Muscle of back (tissue), 11 donors: Measurements from ENCODE around the gene SCO1. TPM values are rescaled to one million over a fixed set of nuclear protein-coding genes. Genes with fewer than 3 reads are reported as not detected.
A peak's percentile ranks its signal among the peaks of the same experiment; 100 is the strongest.

Experiments
- DNase-seq, 3 donors: peaks; one replicate each; pipeline versions ENCODE4 v3.0.0 to v3.0.0-alpha.2; 2013
- polyA plus RNA-seq, 10 donors: library from polyadenylated mRNA; unstranded; fragments of 120-200 nt; gene quantifications; one replicate each; pipeline ENCODE4 v1.2.1, GENCODE V29; 2013; ENCODE audit not compliant: insufficient read length in 10 of 10

Gene SCO1
- polyA plus RNA-seq, 10 donors, result 22.9 to 28.0 (median 26.2) TPM

GRCh38 chr17:10657879-10658278 is 39.5 kb downstream of the SCO1 start:
- DNase-seq, result peak in 2 of 3 donors; percentile 45 to 46

GRCh38 chr17:10657148-10657547 is 40.2 kb downstream of the SCO1 start, which contains the start of gene MYH3:
Gene MYH3, minus strand, starts transcription at chr17:10657309. Its CDS starts 2,245 bp downstream, at chr17:10655064.
- peak; percentile 37 to 73 (median 61) for DNase-seq

- DNase-seq, result no peak
Observed at GRCh38 chr17:10653987-10654386, 43.3 kb downstream of the SCO1 start.

- no peak for DNase-seq
Observed at GRCh38 chr17:10652984-10653659, 44.2 kb downstream of the SCO1 start.

GRCh38 chr17:10651927-10652326 is 45.4 kb downstream of the SCO1 start:
- no peak for DNase-seq

GRCh38 chr17:10649602-10650001 is 47.7 kb downstream of the SCO1 start:
- DNase-seq, result no peak

GRCh38 chr17:10648956-10649355 is 48.4 kb downstream of the SCO1 start:
- DNase-seq, result no peak

- DNase-seq, result no peak
Observed at GRCh38 chr17:10648381-10648780, 49.0 kb downstream of the SCO1 start.

- peak; percentile 72 to 88 (median 83) for DNase-seq
Observed at GRCh38 chr17:10646392-10646990, 50.8 kb downstream of the SCO1 start.

GRCh38 chr17:10640475-10640874 is 56.9 kb downstream of the SCO1 start:
- DNase-seq, result no peak

- DNase-seq, result no peak
Observed at GRCh38 chr17:10638151-10638550, 59.2 kb downstream of the SCO1 start.

- no peak for DNase-seq
Observed at GRCh38 chr17:10635290-10635689, 62.0 kb downstream of the SCO1 start.

GRCh38 chr17:10633738-10634379 is 63.5 kb downstream of the SCO1 start:
- no peak for DNase-seq

- DNase-seq, result no peak
Observed at GRCh38 chr17:10631701-10632100, 65.6 kb downstream of the SCO1 start.

GRCh38 chr17:10631048-10631700 is 66.2 kb downstream of the SCO1 start:
- peak in 1 of 3 donors; percentile 33 for DNase-seq

GRCh38 chr17:10629706-10630105 is 67.6 kb downstream of the SCO1 start:
- no peak for DNase-seq

GRCh38 chr17:10628756-10629155 is 68.6 kb downstream of the SCO1 start:
- no peak for DNase-seq

GRCh38 chr17:10626390-10626789 is 70.9 kb downstream of the SCO1 start:
- no peak for DNase-seq

- DNase-seq, result peak; percentile 72 to 83 (median 75)
Observed at GRCh38 chr17:10624969-10625368, 72.4 kb downstream of the SCO1 start.

GRCh38 chr17:10623737-10624338 is 73.5 kb downstream of the SCO1 start:
- DNase-seq, result peak; percentile 45 to 74 (median 59)

- DNase-seq, result no peak
Observed at GRCh38 chr17:10622617-10623485, 74.5 kb downstream of the SCO1 start.
